HG03139 (cell line): ENCODE measurements around the gene RPS6KA2.

Source experiments
- ATAC-seq: cut with Tn5 transposase; IDR thresholded peaks from one replicate; pipeline ENCODE4 v1.9.1; 2021; ENCODE audit not compliant: unreplicated experiment

The RPS6KA2 gene

DNA sequence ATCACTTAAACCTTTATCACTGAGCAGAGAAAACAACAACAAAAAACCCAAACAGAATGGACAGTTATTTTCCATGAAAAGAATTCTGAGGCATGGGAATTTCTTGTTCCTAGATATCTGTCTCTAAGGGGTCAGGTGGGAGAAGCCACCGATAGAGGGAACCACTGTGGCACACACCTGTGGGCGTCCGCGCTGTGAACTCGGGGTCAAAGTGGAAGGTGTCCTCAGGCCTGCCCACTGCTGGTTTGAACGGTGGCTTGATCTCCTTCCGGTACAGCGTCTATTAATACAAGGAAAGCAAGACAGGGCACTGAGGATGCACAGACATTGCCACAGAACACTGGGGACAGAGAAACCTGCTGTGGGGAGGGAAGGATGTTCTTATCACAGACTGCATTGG lies 167.8 kb downstream of the RPS6KA2 start:
- no peak for ATAC-seq

DNA sequence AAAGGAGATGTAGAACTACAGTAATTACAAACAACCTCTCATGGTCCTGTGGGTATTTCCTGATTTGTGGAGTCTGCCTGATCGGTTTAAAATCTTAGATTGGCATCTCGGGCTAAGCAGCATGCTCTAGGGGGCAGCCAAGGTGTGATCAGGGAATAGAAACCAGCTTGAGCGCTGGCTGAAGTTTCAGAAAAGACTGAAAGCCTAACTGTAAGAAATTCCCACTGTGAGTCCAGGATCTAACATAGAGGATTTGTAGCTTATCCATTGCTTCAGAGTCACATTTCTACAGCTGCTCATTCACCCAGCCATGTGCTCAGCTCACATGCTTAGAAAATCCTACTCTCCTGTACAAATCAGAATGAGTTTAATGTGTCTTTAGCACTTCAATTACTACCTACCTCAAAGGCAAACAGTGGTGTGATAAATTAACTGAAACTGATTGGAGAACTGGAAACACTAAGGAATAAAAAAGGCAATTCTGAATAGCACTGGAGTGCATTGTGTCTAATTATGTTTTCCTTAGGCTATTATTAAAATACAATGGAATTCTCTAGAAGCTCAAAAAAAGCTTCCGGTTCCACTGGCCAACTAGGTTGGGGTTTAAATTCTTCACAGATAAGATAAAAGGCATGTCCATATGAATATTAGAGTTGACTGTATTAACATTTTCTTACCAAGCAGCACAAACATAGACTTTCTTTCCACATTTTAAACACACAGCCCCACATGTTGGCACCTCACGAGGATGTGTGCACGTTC lies 170.5 kb downstream of the RPS6KA2 start:
- no peak for ATAC-seq

DNA sequence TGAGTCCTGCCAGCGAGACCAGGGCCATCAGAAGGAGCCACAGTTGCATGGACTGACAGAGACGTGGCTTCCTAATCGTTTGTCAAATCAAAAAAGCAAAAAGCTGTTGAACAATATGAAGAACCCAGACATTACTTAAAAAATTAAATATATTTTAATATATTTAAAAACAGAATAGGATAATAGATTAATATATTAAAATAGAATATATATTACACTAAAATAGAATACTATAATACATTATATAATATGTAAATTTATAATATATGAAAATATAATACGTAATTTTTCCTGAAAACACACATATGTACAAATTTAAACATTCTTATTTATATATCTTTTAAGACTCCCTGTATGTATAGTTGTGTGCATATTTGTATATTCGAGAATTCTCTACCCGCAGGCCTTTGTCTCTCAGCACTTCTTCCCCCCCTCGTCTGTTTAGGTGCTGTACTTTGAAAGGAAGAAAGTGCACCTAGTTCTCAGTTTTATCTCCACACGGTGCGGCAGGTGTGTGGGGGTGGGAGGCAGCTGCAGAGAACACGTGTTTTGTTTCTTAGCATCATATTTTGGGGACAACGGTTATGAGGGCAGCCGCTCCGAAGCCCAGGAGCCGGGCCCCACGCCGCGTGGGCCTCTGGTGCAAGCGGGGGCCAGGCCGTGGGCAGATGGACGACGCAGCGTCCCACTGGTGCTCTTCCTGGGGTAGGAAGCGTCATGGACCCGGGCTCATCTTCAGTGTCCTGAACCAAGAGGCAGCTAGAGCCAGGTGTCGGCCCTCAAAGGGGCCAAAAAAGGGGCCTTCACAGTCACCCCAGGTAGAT lies 172.1 kb downstream of the RPS6KA2 start:
- no peak for ATAC-seq

DNA sequence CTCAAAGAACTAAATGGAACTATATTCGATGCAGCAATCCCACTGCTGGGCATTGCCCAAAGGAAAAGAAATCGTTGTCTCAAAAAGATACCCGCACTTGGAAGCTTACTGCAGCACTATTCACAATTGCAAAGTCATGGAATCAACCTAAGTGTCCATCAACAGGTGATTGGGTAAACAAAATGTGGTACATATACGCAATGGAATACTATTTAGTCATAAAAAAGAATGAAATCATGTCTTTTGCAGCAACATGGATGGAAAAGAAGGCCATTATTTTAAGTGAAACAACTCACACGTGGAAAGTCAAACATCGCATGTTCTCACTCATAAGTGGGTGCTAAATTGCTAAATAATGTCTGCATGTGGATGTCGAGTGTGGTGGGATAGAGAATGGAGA lies 173.4 kb downstream of the RPS6KA2 start:
- ATAC-seq, result no peak

DNA sequence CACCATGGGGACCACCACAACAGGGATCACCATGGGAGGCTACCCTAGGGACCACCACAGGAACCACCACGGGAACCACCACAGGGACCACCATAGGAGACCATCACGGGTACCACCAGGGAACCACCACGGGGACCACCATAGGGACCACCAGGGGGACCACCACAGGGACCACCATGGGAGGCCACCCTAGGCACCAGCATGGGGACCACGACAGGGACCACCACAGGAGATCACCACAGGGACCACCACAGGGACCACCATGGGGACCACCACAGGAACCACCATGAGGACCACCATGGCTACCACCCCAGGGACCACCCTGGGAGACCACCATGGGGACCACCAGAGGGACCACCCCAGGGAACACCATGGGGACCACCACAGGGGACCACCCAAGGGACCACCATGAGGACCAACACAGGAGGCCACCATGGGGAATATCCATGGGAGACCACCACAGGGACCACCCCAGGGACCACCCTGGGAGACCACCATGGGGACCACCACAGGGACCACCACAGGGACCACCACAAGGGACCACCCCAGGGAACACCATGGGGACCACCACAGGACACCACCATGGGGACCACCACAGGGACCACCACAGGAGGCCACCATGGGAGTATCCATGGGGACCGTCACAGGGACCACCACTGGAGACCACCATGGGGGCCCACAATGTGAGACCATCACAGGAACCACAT lies 176.7 kb downstream of the RPS6KA2 start:
- no peak for ATAC-seq

DNA sequence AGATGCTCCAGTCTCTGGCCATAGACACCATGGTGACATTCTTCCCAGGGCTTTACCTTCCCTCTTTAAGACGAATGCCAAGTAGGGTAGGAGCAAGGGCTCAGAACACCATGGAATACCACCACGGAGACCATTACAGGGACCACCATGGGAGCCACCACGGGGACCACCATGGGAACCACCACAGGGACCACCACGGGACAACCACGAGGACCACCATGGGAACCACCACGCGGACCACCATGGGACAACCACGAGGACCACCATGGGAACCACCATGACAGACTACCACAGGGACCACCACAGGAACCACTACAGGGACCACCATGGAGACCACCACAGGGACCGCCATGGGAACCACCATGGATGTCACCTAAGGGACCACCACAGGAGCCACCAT lies 177.4 kb downstream of the RPS6KA2 start:
- no peak for ATAC-seq

DNA sequence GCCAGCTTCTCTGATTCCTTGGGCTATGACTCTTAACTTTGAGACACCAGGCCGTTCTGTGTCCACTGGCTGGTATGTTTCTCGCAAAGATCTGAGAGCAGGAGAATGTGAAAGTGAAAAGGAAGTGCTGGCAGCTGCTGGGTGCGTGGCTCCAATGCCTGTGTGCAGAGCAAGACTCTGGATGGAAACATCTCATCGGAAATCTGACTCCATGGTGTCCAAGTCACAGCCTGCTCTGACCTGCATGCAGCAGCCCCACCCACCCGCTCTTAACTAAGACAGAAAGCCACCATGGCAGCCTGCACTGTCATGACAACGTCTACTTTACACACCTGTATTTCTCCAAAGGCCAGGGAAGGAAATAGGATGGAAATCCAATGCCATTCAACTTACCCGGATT lies 178.0 kb downstream of the RPS6KA2 start:
- ATAC-seq, result no peak

DNA sequence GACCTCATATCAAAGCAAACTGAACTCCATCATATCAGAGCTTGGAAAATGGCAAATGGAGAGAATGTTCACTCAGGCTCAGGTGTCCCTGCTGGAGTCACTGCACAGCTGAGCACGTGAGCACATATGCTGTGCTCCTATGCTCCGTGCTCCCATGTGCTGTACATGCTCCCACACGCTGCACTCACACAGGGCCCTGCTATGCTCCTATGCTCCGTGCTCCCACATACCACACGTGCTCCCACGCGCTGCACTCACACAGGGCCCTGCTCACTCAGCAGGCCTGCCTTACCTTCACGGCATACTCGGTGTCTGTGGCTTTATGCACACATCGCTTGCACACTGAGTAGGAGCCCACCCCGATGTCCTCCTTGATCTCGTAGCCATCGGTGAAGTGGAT lies 178.6 kb downstream of the RPS6KA2 start:
- ATAC-seq, result no peak

DNA sequence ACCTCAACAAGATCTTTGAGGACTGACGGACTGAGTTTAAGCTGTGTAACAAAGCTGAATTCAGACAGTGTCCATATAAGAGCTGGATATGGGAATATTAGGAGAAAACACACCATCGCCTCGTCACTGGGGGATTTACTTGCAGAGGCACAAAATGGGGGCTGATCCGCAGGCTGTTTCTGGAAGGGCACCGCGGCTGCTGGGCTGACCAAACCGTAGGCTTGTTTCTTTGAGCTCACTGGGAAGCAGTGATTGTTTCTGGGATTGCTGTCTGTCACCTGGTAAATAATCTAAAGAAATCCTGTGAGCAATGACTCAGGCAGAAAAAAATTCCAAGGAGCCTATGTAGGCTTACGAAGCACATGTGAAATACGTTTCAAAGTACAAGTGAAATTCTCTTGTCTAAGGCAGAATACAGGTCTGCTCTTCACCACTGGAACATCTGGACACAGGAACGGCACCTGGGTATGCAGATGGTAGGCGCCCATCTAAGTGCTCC lies 180.4 kb downstream of the RPS6KA2 start:
- ATAC-seq, result no peak

DNA sequence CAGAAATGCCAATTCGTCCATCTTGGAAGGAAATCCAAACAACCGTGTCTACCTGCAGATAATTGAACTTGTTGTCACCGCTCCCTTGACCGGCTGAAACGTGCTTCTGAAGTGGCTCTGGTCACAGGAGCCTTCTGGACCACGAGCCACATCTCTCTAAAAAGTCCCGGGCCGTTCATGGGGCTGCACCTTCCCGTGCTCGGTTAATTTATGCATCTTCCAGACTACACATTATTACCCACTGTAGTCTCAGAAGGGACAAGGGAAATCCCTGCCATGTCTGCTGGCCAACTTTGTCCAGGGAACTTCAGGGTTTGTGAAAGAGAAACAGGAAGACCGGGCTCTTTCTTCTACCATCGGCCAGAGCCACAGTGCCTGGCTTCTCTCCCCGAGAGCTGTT lies 180.9 kb downstream of the RPS6KA2 start:
- no peak for ATAC-seq

DNA sequence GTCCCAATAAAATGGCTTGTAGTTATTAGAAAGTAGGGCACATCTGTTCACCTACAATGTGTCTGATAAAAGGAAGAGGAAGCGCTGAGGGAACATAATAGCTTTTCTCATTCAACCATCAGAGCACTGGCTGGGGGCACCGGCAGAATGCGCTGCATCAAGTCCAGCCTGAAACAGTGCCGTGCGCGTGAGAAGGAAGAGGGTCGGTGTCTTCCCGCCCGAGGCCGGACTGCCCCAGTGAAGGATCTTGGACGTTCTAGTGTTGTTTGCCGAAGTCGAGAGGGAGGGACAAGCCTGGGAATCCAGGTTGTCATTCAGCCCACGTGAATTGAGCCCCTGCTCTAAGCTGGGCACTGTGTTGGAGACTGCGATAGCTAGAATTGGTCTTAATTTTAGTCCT lies 182.6 kb downstream of the RPS6KA2 start:
- no peak for ATAC-seq

DNA sequence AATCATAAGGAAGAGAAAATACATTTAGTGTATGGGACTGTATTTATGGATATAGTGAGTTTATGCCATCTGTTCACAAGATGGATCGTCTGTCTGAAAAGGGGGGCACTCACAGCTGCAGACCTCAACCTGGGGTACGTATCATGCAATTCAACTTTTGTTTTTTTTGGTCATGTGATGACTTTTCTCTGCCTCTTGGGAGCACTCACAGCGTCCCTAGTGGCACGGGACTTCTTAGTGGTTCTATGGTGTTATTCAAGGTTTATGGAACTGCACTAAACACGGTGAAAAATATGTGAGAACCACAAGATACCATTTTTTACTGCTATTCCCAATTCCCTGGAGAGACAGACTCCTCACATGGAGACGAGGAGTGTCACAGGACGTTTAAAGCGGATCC lies 183.9 kb downstream of the RPS6KA2 start:
- ATAC-seq, result no peak

DNA sequence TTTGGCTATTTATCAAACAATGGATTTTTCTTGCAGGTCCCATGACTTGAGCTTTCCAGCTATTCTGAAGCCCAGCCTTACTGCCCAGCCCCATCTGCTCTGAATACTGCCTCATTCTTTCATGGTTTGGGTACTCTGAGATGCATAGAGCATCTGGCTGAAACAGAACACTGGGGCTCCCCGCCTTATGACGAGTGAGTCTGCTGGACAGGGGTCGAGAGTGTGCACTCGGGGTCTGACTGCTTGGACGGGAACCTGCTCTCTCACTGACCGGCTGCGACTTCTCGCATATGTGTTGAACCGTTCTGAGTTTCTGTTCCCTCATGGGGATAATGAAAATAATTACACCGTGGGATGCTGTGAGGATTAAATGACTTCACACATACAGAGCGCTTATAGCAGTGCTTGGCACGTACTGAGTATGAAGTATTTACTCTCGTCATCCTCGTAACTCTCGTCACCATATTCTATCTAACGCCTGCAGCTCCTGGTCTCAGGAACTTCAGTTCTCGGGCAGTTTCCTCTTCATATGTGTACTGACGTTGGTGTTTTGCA lies 184.8 kb downstream of the RPS6KA2 start:
- no peak for ATAC-seq

DNA sequence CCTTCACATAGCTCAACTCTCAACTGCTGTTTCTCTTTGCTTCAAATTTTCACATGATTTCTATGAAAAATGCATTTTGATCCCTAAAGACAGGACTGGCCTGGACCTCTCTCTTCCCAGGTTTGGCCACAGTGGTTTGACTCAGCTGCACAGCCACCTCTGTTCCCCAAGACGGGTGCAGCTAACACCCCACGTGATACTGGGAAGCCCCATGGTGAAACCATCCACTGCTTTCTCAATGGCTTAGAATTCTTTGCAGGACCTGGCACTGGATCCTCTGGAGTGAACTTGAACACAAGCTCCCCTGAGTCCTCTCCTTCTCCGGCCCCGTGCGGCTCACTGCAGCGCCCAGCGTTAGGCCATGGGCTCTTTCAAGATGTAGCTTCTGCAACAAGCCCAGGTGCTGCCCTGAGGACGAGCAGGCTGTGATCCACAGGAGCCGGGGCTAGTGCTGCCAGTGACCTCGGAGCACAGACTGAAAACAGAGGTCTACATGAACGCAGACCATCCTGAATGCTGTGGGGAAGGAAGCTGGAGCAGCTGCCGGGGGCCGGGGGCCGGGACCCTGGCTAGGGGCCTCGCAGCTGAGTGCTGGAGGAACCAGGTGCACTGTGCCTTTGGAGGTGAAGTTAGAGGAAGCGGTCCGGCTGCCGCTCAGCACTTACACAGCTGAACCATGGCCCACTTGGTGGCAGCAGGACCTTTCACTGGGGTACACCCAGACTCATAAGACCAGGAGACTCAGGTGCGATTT lies 185.5 kb downstream of the RPS6KA2 start:
- no peak for ATAC-seq

DNA sequence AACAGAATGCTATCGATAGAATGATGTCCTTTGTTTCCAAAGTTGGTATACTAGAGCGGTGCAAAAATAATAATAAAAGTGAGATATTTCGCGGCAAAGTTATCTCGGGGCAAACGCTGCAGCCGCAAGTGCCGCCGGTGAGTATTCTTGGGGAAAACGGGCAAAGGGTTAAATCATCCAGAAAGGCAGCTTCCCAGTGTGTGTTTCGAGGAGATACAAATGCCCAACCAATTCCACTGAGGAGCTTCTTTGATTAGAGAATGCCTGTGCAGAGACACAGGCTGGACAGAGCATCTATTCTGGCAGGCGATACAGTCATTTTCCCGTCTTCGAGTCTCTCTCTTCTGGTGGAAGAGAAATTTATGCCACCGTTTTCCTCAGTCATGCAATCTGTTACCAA lies 186.3 kb downstream of the RPS6KA2 start:
- no peak for ATAC-seq

DNA sequence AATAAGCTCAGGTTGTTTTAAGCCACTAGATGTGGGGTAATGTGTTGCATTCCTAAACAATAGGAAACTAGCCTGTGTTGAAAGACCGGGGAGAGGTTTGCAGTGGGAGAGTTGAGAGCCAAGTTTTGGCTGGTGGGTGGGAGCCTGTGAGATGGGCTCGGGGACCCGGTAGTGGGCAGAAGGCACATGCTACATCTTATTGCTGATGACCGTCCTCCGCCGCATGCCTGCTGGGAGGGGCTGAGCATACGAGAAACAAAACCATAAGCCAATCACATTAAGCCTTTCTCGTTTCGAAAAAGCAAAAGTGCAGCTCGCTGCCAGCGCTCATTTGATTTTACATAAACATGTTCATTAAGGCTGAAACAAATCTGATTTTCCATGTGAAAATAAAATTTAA lies 186.9 kb downstream of the RPS6KA2 start:
- no peak for ATAC-seq

DNA sequence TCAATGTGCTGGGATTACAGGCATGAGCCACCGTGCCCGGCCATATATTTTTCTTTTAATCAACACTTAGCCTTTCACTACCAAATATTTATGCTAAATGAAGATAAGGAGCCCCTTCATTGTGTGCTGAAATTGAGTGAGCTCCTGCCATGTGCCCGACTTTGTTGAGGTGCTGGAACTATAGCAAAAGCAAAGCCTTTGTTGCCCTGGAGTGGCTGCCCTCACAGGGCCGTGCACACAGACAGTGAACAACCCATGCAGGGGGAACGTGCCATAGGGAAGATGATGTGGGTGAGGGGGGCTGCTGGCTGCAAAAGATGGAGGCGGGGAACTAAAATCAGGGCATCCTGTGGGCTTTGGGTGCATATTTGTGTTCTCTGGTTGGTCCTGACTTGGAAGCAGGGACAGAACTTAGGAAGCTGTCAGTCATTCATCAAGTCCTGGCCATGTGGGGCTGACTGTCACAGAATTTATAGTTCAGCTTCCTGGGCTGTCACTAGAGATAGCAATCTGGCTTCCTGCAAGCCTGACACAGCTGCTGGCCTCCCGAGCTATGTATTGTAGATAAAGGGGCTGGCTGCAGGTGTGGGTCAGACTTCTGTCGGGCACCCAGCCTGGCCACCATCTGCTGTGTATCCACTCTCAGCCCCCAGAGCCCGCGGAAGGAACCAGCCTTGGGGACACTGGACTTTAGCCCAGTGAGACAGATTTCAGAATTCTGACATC lies 187.5 kb downstream of the RPS6KA2 start:
- ATAC-seq, result no peak

DNA sequence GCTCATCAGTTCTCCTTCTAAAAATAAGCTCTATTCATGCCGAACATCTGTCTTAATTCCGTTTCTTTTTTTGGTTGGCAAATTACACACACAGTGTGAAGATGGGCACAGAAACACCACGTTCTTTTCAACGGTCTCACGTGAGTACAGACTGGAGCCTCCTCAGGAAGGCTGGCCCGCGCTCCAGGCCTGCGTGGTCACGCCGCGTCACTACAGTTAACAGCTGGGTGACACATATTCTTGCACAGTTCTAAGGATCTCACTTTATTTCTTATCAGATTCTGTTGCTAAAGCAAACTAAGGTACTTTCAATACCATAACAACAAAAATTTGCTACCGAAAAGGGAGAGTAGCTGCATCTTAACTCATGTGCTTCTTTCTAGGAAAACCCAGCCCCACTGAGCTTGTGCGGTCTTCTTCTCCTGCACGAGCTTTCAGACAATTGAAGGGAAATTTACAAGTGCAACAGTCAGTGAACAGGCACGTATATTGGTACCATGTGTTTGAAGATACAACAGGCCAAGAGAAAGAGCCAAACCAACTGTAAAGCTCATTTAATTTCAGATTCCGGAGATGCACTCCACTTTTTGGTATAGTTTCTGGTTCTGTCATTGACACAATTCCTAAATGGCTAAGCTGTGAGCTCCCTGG lies 188.7 kb downstream of the RPS6KA2 start:
- ATAC-seq, result no peak

DNA sequence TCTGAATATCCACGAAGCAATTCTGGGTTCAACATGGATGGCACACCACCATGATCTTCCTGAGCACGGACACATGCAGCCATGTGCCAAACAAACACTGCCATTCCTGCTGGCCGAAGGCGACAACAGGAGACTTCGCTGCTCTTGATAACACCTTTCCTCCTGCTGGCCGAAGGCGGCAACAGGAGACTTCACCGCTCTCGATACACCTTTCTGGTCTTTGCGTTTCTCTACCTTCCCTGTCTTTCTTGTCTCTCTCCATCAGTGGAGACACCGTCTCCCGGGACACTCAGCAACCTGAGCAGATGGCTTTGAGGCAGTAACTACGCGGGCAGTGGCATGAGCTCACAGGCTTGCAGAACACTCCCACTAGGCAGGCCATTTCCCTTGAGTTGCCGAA lies 189.4 kb downstream of the RPS6KA2 start:
- ATAC-seq, result no peak
